ENCODE results near the gene LAYN. TPM values are rescaled to one million over a fixed set of nuclear protein-coding genes. Genes with fewer than 3 reads are reported as not detected.

LAYN gene
- total and polyA plus RNA-seq, 2 of the 13 experiments (the other 11 are each of a cell fraction or from before 2014, with no cell fraction given) = 0.17 TPM; not detected in 1

GRCh38 chr11:111557425-111558111 is 17.0 kb downstream of the LAYN start:
- in situ Hi-C loops (cut with HindIII; ENCODE audit: extremely low pct_ligation_motif_present, low pct_unique_long_range_greater_than_20kb) = no loop called here

More at GRCh38 chr11:111557425-111558111, 17.0 kb downstream of the LAYN start:
- DNase-seq (ENCODE audit: low spot score) (peak; percentile 14), ATAC-seq (no peak), FAIRE-seq (no peak)
- Histone ChIP-seq H3K4me1 (ENCODE audit: insufficient read depth, low read length) (peaks cover 17% of the 10 kb centered on the region), H3K9me3 (ENCODE audit: low read length) (peaks cover 6% of the 10 kb centered on the region; the same call in 1 of the 2 replicates), H3K4me3 (replicated peaks in 1 of 3; ENCODE audit: insufficient read depth in 1 of 3, low read depth in 2 of 3, low read length in 3 of 3) (no peak overlapping the region), H3K9ac (ENCODE audit: insufficient read depth, low read depth, low read length) (no peak overlapping the region), H3K27ac (ENCODE audit: extremely low read length, insufficient read depth, low read length) (no peak overlapping the region), H3K4me2 (ENCODE audit: low read depth, low read length) (no peak overlapping the region), H2AFZ (ENCODE audit: low read length) (no peak overlapping the region), H3K79me2 (ENCODE audit: insufficient read depth, low read length) (no peaks in the 10 kb centered on the region), H3K27me3 (ENCODE audit: control insufficient read depth in 1 of 2, insufficient read depth in 2 of 2, low read length in 2 of 2) (no peaks in the 10 kb centered on the region), H4K20me1 (ENCODE audit: insufficient read depth, low read length) (no peaks in the 10 kb centered on the region), H3K36me3 (replicated peaks in 1 of 2; ENCODE audit: control insufficient read depth in 1 of 2, insufficient read depth in 2 of 2, low read length in 2 of 2) (no peaks in the 10 kb centered on the region)
- POLR2A ChIA-PET = no interaction called here
- CTCF ChIA-PET (ENCODE audit: low intra/inter-chr PET ratio, low total read pairs) = no interaction called here
- no peak for TF ChIP-seq DNMT1 (CRISPR knock-in tag; IDR thresholded peaks at IDR 0.05)
- no peak for TF ChIP-seq ZNF780A (CRISPR knock-in tag; IDR thresholded peaks at IDR 0.05)
- TF ChIP-seq HBP1 (CRISPR knock-in tag; IDR thresholded peaks at IDR 0.05; ENCODE audit: low read depth) = no peak
- TF ChIP-seq TOPORS (CRISPR knock-in tag; IDR thresholded peaks at IDR 0.05) = no peak
- TF ChIP-seq ATF7 (IDR thresholded peaks at IDR 0.05) = no peak
- TF ChIP-seq ATF7 (CRISPR knock-in tag; IDR thresholded peaks at IDR 0.05) = no peak
- no peak for TF ChIP-seq CBX5 (CRISPR knock-in tag; IDR thresholded peaks at IDR 0.05; ENCODE audit: borderline replicate concordance)
- no peak for TF ChIP-seq ZNF3 (CRISPR knock-in tag; IDR thresholded peaks at IDR 0.05)
- intact Hi-C loops (cut with micrococcal nuclease; ENCODE audit: unreplicated experiment) = no loop called here
- whole genome bisulfite sequencing (ENCODE audit: low lambda C conversion rate) = 42% methylated on average over 5 of the region's 5 CpGs
- BruUV-seq (replicated peaks) = no TSS peak
